ENCODE results near the gene MACROH2A2. TPM values are rescaled to one million over a fixed set of nuclear protein-coding genes. Genes with fewer than 3 reads are reported as not detected.

MACROH2A2 gene
- total and polyA plus RNA-seq, 10 of the 15 experiments (the other 5 are each of a cell fraction or from before 2014, with no cell fraction given) = 0.14 to 0.24 TPM; not detected in 8

- intact Hi-C loops (cut with micrococcal nuclease; ENCODE audit: unreplicated experiment) (no loop called here), in situ Hi-C loops (cut with MboI) (no loop called here)
- H3K4me1 ChIP-seq (ENCODE audit: control insufficient read depth, insufficient read depth, low read length) = peaks cover 3% of the 10 kb centered on the region; the same call in 1 of the 2 replicates
- no peaks in the 10 kb centered on the region; the same call in none of the 2 replicates for H4K20me1 ChIP-seq (ENCODE audit: control insufficient read depth, insufficient read depth)
- peaks cover 23% of the 10 kb centered on the region for H3K79me2 ChIP-seq (ENCODE audit: control insufficient read depth, insufficient read depth, low read length)
- peaks cover 0 to 2% of the 10 kb centered on the region in 2 experiments; a peak in 2 of 4 replicates for H3K36me3 ChIP-seq (ENCODE audit: control insufficient read depth in 2 of 2, insufficient read depth in 2 of 2, low read length in 1 of 2)
- RAD21 ChIA-PET (ENCODE audit: unreplicated experiment) = no interaction called here
- H3K4me3 ChIP-seq = no peak overlapping the region
- SMC1A ChIA-PET (ENCODE audit: uncharacterized antibody, unreplicated experiment) = no interaction called here
- ATAC-seq = no peak
- POLR2A ChIA-PET = no interaction called here
- H3K27me3 ChIP-seq (replicated peaks in 1 of 2; ENCODE audit: control insufficient read depth in 2 of 2, insufficient read depth in 2 of 2, low read length in 1 of 2) = no peaks in the 10 kb centered on the region
- TF ChIP-seq ZBTB4 (CRISPR knock-in tag; IDR thresholded peaks at IDR 0.05) (no peak), IRF3 (IDR thresholded peaks at IDR 0.05) (no peak), MLLT1 (IDR thresholded peaks at IDR 0.05) (no peak), DPF2 (IDR thresholded peaks at IDR 0.05) (no peak), PAX8 (IDR thresholded peaks at IDR 0.05) (no peak), ZNF622 (IDR thresholded peaks at IDR 0.05) (no peak)
- WGBS (ENCODE audit: insufficient coverage, insufficient replicate concordance, low lambda C conversion rate, missing lambda C conversion rate) = 85% methylated on average over 9 of the region's 10 CpGs
- BruUV-seq (replicated peaks) = no TSS peak
- no peak overlapping the region for H3K4me2 ChIP-seq (ENCODE audit: control insufficient read depth, insufficient read depth)
- H2AFZ ChIP-seq (ENCODE audit: control insufficient read depth, low read depth, low read length) = no peak overlapping the region
- no peak overlapping the region for H3K9ac ChIP-seq (ENCODE audit: control insufficient read depth, insufficient read depth, low read length)
- CTCF ChIA-PET = interaction anchor here (0.7 to 5.3 kb wide), 2 partner anchors 9 to 35 kb away, joined by 3 to 23 read pairs; no protein-coding TSS in a partner anchor
- no peak for DNase-seq (ENCODE audit: low read depth, low spot score)
- no peak for FAIRE-seq
- no peaks in the 10 kb centered on the region for H3K9me3 ChIP-seq (replicated peaks; ENCODE audit: control insufficient read depth, insufficient read depth, low read length)
- H3K27ac ChIP-seq (ENCODE audit: control insufficient read depth, insufficient read depth) = no peak overlapping the region
These were observed 89.9 kb downstream of the MACROH2A2 start for GRCh38 chr10:70142555-70142954.

Data from GM12878 (cell line).